ENCODE measurements around the gene CFAP73. TPM values are rescaled to one million over a fixed set of nuclear protein-coding genes. Genes with fewer than 3 reads are reported as not detected.

The CFAP73 gene
- total and polyA plus RNA-seq, 10 of the 15 experiments (the other 5 are each of a cell fraction or from before 2014, with no cell fraction given): 0.18 TPM; not detected in 9

DNA sequence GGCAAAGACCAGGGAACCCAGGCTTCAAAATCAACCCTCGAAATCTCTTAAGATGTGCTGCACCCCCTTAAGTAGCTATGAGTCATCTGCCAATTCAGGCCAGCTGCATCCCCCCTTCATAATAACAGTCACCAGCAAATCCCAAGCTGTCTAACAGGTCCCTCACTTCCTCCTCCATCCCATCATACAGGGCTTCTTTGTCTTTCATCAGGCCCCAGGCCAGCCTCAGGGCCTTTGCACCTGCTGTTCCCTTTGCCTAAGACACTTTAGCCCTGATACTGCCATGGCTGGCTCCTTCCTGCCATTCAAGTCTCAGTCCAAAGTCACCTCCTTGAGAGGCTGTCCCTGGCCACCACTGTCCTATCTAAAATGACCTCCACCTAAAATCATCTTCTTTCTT, 18.0 kb upstream of the CFAP73 start (continued):
- TF ChIP-seq PAX8 (IDR thresholded peaks at IDR 0.05): no peak
- TF ChIP-seq SRF (IDR thresholded peaks at IDR 0.05; ENCODE audit: low read depth in 2 of 2, low read length in 2 of 2): no peak
- no peak for TF ChIP-seq ZNF384 (IDR thresholded peaks at IDR 0.05; ENCODE audit: borderline replicate concordance, low read depth, low read length)
- no peak for TF ChIP-seq NFYB (IDR thresholded peaks at IDR 0.05; ENCODE audit: insufficient read depth, low read depth, low read length)
- TF ChIP-seq GABPA (IDR thresholded peaks at IDR 0.05; ENCODE audit: low read depth): no peak
- TF ChIP-seq ZNF207 (IDR thresholded peaks at IDR 0.05; ENCODE audit: borderline replicate concordance): no peak
- no peak for TF ChIP-seq ATF7 (IDR thresholded peaks at IDR 0.05; ENCODE audit: low read depth)

DNA sequence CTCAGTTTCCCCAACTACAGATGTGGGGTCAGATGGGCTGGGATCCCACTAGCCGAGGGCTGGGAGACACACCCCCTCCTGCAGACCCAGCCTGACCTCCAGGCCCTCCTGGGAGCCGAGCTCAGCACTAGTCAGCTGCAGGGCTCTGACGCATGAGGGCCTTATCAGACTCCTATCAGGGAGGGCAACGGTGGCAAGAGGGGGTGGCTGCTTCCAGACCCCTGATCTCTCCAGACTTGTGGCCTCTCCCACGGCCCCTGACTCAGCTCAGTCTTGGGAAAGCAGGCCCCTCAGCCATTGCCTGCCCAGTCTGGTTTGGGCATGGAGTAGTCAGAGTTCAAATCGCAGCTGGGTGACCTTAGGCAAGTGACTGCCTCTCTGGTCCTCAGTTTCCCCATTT, 16.5 kb upstream of the CFAP73 start:
- Histone ChIP-seq H3K9me3 (replicated peaks; ENCODE audit: control insufficient read depth, insufficient read depth, low read length) (no peaks in the 10 kb centered on the region), H3K27ac (ENCODE audit: control insufficient read depth, insufficient read depth) (no peak overlapping the region), H3K4me2 (ENCODE audit: control insufficient read depth, insufficient read depth) (no peak overlapping the region), H2AFZ (ENCODE audit: control insufficient read depth, low read depth, low read length) (no peak overlapping the region), H3K36me3 (ENCODE audit: control insufficient read depth in 2 of 2, insufficient read depth in 2 of 2, low read length in 1 of 2) (no peaks in the 10 kb centered on the region), H3K79me2 (ENCODE audit: control insufficient read depth, insufficient read depth, low read length) (no peaks in the 10 kb centered on the region), H3K4me1 (ENCODE audit: control insufficient read depth, insufficient read depth, low read length) (peaks cover 3% of the 10 kb centered on the region; the same call in 1 of the 2 replicates), H3K27me3 (replicated peaks in 1 of 2; ENCODE audit: control insufficient read depth in 2 of 2, insufficient read depth in 2 of 2, low read length in 1 of 2) (no peaks in the 10 kb centered on the region; a peak in 2 of 4 replicates), H3K4me3 (no peak overlapping the region), H3K9ac (ENCODE audit: control insufficient read depth, insufficient read depth, low read length) (no peak overlapping the region), H4K20me1 (ENCODE audit: control insufficient read depth, insufficient read depth) (no peaks in the 10 kb centered on the region)
- no TSS peak for BruUV-seq (replicated peaks)
- ChIA-PET POLR2A (no interaction called here), CTCF (interaction anchor here (1.2 to 2.8 kb wide), 3 partner anchors 32 to 84 kb away, joined by 3 to 17 read pairs (median 4); no protein-coding TSS in a partner anchor), RAD21 (ENCODE audit: unreplicated experiment) (interaction anchor here (2.3 kb wide), 1 partner anchor 41 kb away, joined by 10 read pairs; no protein-coding TSS in a partner anchor), SMC1A (ENCODE audit: uncharacterized antibody, unreplicated experiment) (interaction anchor here (1.0 kb wide), 1 partner anchor 41 kb away, joined by 4 read pairs; no protein-coding TSS in a partner anchor)
- FAIRE-seq: no peak
- in situ Hi-C loops (cut with MboI) (no loop called here), intact Hi-C loops (cut with micrococcal nuclease; ENCODE audit: unreplicated experiment) (no loop called here)
- ATAC-seq: no peak
- 28% methylated on average over 6 of the region's 6 CpGs for whole genome bisulfite sequencing (ENCODE audit: insufficient coverage, insufficient replicate concordance, low lambda C conversion rate, missing lambda C conversion rate)
- DNase-seq (ENCODE audit: low read depth, low spot score): no peak
- TF ChIP-seq, protein P1, sequence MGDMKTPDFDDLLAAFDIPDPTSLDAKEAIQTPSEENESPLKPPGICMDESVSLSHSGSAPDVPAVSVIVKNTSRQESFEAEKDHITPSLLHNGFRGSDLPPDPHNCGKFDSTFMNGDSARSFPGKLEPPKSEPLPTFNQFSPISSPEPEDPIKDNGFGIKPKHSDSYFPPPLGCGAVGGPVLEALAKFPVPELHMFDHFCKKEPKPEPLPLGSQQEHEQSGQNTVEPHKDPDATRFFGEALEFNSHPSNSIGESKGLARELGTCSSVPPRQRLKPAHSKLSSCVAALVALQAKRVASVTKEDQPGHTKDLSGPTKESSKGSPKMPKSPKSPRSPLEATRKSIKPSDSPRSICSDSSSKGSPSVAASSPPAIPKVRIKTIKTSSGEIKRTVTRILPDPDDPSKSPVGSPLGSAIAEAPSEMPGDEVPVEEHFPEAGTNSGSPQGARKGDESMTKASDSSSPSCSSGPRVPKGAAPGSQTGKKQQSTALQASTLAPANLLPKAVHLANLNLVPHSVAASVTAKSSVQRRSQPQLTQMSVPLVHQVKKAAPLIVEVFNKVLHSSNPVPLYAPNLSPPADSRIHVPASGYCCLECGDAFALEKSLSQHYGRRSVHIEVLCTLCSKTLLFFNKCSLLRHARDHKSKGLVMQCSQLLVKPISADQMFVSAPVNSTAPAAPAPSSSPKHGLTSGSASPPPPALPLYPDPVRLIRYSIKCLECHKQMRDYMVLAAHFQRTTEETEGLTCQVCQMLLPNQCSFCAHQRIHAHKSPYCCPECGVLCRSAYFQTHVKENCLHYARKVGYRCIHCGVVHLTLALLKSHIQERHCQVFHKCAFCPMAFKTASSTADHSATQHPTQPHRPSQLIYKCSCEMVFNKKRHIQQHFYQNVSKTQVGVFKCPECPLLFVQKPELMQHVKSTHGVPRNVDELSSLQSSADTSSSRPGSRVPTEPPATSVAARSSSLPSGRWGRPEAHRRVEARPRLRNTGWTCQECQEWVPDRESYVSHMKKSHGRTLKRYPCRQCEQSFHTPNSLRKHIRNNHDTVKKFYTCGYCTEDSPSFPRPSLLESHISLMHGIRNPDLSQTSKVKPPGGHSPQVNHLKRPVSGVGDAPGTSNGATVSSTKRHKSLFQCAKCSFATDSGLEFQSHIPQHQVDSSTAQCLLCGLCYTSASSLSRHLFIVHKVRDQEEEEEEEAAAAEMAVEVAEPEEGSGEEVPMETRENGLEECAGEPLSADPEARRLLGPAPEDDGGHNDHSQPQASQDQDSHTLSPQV (IDR thresholded peaks at IDR 0.05): no peak
- TF ChIP-seq BACH1 (IDR thresholded peaks at IDR 0.05; ENCODE audit: borderline replicate concordance): no peak
- TF ChIP-seq TBL1XR1 (IDR thresholded peaks at IDR 0.05; ENCODE audit: low read depth, low read length): no peak
- no peak for TF ChIP-seq STAT3 (IDR thresholded peaks at IDR 0.05; ENCODE audit: low read depth, low read length)
- no peak for TF ChIP-seq EGR1 (IDR thresholded peaks at IDR 0.05; ENCODE audit: borderline replicate concordance in 1 of 2, low read depth in 2 of 2, low read length in 2 of 2)
- no peak for TF ChIP-seq EP300 (IDR thresholded peaks at IDR 0.05; ENCODE audit: borderline replicate concordance in 1 of 2, control insufficient read depth in 1 of 2, low read depth in 2 of 2, low read length in 2 of 2)
- no peak for TF ChIP-seq CBX3 (IDR thresholded peaks at IDR 0.05; ENCODE audit: borderline replicate concordance, low read depth)
- no peak for TF ChIP-seq BHLHE40 (IDR thresholded peaks at IDR 0.05; ENCODE audit: borderline replicate concordance in 1 of 2, low read depth in 2 of 2, low read length in 1 of 2)
- no peak for TF ChIP-seq GABPA (IDR thresholded peaks at IDR 0.05; ENCODE audit: low read depth)
- TF ChIP-seq, protein P2, sequence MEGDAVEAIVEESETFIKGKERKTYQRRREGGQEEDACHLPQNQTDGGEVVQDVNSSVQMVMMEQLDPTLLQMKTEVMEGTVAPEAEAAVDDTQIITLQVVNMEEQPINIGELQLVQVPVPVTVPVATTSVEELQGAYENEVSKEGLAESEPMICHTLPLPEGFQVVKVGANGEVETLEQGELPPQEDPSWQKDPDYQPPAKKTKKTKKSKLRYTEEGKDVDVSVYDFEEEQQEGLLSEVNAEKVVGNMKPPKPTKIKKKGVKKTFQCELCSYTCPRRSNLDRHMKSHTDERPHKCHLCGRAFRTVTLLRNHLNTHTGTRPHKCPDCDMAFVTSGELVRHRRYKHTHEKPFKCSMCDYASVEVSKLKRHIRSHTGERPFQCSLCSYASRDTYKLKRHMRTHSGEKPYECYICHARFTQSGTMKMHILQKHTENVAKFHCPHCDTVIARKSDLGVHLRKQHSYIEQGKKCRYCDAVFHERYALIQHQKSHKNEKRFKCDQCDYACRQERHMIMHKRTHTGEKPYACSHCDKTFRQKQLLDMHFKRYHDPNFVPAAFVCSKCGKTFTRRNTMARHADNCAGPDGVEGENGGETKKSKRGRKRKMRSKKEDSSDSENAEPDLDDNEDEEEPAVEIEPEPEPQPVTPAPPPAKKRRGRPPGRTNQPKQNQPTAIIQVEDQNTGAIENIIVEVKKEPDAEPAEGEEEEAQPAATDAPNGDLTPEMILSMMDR (IDR thresholded peaks at IDR 0.05 in 2 of 3, conservative IDR thresholded peaks at IDR 0.05 in 1 of 3; ENCODE audit: control insufficient read depth in 2 of 3, extremely low read depth in 1 of 3, insufficient read depth in 1 of 3, low read depth in 3 of 3, low read length in 3 of 3): no peak
- TF ChIP-seq YY1 (IDR thresholded peaks at IDR 0.05; ENCODE audit: low read depth, low read length): no peak
- no peak for TF ChIP-seq POLR2AphosphoS5 (IDR thresholded peaks at IDR 0.05; ENCODE audit: low read length)
